HUES48 (cell line): ENCODE measurements around the gene MAGEB1.

Experiments
- H3K27ac ChIP-seq: one replicate; pipeline ENCODE4 v1.7.0; 2013; ENCODE audit warnings: low read depth, low read length, inconsistent platforms
- H3K27me3 ChIP-seq: 2 replicates; pipeline ENCODE4 v1.6.1; 2013; ENCODE audit warnings: mild to moderate bottlenecking, low read length; ENCODE audit not compliant: control insufficient read depth, insufficient read depth
- H3K36me3 ChIP-seq: 2 replicates; pipeline ENCODE4 v1.6.1; 2013; ENCODE audit warnings: low read length; ENCODE audit not compliant: control insufficient read depth, insufficient read depth
- H3K4me1 ChIP-seq: 2 replicates; pipeline ENCODE4 v1.6.1; 2013; ENCODE audit warnings: mild to moderate bottlenecking, low read length; ENCODE audit not compliant: control insufficient read depth, insufficient read depth
- H3K4me3 ChIP-seq: 2 replicates; pipeline ENCODE4 v1.5.1; 2013; ENCODE audit warnings: mild to moderate bottlenecking, low read depth, low read length
- H3K9ac ChIP-seq: 2 replicates; pipeline ENCODE4 v1.6.1; 2013; ENCODE audit warnings: mild to moderate bottlenecking, low read depth, low read length, moderate library complexity
- H3K9me3 ChIP-seq: 2 replicates; pipeline ENCODE4 v1.6.1; 2013; ENCODE audit warnings: low read length; ENCODE audit not compliant: control insufficient read depth, insufficient read depth

The MAGEB1 gene, protein sequence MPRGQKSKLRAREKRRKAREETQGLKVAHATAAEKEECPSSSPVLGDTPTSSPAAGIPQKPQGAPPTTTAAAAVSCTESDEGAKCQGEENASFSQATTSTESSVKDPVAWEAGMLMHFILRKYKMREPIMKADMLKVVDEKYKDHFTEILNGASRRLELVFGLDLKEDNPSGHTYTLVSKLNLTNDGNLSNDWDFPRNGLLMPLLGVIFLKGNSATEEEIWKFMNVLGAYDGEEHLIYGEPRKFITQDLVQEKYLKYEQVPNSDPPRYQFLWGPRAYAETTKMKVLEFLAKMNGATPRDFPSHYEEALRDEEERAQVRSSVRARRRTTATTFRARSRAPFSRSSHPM

DNA sequence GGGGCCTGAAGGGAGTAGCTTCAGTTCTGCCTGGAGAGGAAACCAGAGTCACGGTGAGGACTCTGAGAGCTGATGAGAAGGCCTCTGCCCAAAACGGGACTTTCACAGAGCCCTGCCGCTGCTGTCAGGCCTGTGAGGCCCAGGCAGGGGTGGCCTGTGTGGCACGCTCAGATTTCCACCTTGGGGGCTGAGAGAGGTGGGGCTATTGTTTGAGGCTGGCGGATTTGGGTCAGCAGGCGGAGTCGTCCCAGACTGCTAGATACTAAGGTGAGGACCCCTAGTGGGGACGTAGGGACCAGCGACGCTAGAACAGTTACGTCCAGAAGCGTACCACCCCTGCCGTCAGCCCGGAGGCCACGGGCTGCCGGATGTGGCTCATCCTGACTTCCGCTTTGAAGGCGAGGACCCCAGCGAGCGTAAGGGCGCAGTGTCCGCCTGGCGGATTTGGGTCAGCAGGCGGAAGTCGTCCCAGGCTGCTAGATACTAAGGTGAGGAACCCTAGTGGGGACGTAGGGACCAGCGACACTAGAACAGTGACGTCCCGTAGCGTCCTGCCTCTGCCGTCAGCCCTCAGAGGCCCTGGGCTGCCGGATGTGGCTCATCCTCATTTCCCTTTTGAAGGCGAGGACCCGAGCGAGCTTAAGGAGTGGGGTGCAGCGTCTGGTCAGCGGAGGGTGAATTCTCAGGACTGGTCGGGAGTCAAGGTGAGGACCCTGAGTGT lies at the start of gene MAGEB1:
Gene MAGEB1, plus strand, starts transcription at position 378 of the 721 bp plus-strand sequence. CDS start 3,348 bp downstream, outside the sequence.
- no peaks in the 10 kb centered on the region; the same call in 1 of the 2 replicates for H3K27me3 ChIP-seq
- H3K27ac ChIP-seq: no peak within 1 kb of the TSS
- H3K36me3 ChIP-seq: no peaks in the 10 kb centered on the region
- peaks cover 9% of the 10 kb centered on the region; the same call in 1 of the 2 replicates for H3K4me1 ChIP-seq
- no peaks in the 10 kb centered on the region; the same call in 1 of the 2 replicates for H3K9me3 ChIP-seq
- no peak within 1 kb of the TSS for H3K4me3 ChIP-seq
- H3K9ac ChIP-seq: no peak within 1 kb of the TSS

DNA sequence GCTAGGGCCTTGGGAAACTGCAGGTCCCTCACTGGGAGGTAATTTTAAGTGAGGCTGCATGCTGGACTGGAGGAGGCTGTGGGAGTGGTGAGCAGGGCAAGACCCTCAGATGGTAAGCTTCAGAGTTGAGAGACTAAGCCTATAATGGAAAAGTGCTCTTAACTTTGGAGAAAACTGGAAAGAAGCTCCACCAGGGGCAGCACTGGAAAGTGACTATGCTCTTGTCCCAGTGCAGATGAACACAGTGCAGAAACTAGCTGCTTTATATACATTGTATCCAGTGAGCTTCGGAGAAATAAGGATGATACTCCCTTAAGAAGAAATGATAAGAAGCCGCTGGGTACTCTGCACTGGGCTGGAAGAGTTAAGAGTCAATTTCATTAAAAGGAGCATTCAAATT lies 34.8 kb upstream of the MAGEB1 start:
- no peaks in the 10 kb centered on the region for H3K36me3 ChIP-seq
- peaks cover 3% of the 10 kb centered on the region; the same call in 1 of the 2 replicates for H3K9me3 ChIP-seq
- H3K4me3 ChIP-seq: no peak overlapping the region
- H3K27ac ChIP-seq: no peak overlapping the region
- no peaks in the 10 kb centered on the region; the same call in 1 of the 2 replicates for H3K27me3 ChIP-seq
- no peaks in the 10 kb centered on the region for H3K4me1 ChIP-seq
- H3K9ac ChIP-seq: no peak overlapping the region

DNA sequence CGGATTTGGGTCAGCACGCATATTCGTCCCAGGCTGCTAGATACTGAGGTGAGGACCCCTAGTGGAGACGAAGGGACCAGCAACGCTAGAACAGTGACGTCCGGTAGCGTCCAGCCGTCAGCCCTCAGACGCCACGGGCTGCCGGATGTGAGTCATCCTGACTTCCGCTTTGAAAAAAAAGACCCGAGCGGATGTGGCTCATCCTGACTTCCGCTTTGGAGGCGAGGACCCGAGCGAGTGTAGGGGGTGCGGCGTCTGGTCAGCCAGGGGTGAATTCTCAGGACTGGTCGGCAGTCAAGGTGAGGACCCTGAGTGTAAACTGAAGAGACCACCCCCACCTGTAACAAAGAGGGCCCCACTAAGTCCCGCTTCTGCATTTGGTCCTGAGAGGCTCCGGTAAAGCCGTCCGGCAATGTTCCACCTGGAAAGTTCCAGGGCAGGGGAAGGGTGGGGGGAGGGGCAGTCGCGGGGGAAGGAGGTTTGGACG lies 31.5 kb upstream of the MAGEB1 start, which contains the start of gene MAGEB2:
Gene MAGEB2, plus strand, starts transcription at position 207 of the 487 bp plus-strand sequence. CDS start 3,018 bp downstream, outside the sequence.
- H3K27me3 ChIP-seq: no peaks in the 10 kb centered on the region; the same call in 1 of the 2 replicates
- H3K27ac ChIP-seq: no peak within 1 kb of the TSS
- peaks cover 19% of the 10 kb centered on the region for H3K4me1 ChIP-seq
- H3K36me3 ChIP-seq: no peaks in the 10 kb centered on the region
- H3K9ac ChIP-seq: no peak within 1 kb of the TSS
- H3K9me3 ChIP-seq: peaks cover 3% of the 10 kb centered on the region; the same call in 1 of the 2 replicates
- no peak within 1 kb of the TSS for H3K4me3 ChIP-seq

DNA sequence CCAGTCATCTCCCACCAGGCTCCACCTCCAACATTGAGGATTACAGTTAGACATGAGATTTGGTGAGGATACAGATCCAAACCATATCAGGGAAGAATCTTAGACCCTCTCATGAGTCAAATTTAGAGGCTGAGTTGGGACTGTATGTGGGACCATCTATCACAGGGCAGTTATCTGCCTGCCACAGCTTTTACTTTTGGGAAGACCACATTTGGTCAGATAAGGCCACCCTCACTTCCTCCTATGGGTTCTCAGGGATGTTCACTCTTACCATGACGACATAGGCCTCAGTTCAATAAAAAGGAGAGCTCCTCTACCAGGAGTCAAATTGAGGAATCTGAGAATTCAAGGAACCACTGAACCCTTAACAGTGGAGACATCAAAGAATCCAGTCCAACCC lies 29.5 kb upstream of the MAGEB1 start:
- no peak overlapping the region for H3K27ac ChIP-seq
- no peaks in the 10 kb centered on the region; the same call in 1 of the 2 replicates for H3K27me3 ChIP-seq
- no peak overlapping the region for H3K4me3 ChIP-seq
- H3K9ac ChIP-seq: no peak overlapping the region
- H3K4me1 ChIP-seq: peaks cover 28% of the 10 kb centered on the region
- peaks cover 3% of the 10 kb centered on the region; the same call in 1 of the 2 replicates for H3K9me3 ChIP-seq
- H3K36me3 ChIP-seq: no peaks in the 10 kb centered on the region

DNA sequence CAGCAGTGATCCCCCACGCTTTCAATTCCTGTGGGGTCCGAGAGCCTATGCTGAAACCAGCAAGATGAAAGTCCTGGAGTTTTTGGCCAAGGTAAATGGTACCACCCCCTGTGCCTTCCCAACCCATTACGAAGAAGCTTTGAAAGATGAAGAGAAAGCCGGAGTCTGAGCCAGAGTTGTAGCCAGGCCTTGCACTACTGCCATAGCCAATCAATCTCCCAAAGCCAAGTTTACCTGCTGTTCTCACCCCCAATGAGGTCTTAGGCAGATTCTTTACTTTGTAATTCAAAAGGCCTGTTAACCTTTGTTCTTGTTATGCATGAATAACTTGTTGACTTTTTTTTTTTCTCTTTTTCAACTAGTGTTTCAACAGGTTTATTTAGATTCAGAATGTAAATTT lies 27.6 kb upstream of the MAGEB1 start:
- Histone ChIP-seq H3K4me3 (peak overlapping the region; percentile 26; the same call in 1 of the 2 replicates), H3K4me1 (peaks cover 28% of the 10 kb centered on the region), H3K27ac (peak overlapping the region; percentile 76), H3K27me3 (no peaks in the 10 kb centered on the region), H3K36me3 (no peaks in the 10 kb centered on the region), H3K9ac (no peak overlapping the region), H3K9me3 (peaks cover 3% of the 10 kb centered on the region; the same call in 1 of the 2 replicates)

DNA sequence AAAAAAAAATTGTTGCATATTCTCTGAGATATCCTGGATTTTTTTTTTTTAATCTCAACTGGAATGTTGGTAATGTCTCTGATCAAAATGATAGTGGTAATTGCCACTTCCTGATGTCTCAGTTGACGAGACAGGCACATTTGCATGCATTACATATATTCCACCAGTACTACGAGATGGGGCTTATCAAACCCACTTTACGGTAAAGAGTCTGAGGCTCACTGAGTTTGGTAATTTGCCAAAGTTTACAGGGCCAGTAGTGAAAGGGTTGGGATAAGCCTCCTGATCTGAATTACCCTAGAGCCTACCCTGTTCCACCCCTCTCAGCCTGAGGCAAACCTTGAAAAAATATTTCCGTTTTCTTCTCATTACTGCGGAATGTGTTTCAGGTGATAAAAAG lies 26.3 kb upstream of the MAGEB1 start:
- Histone ChIP-seq H3K4me1 (peaks cover 28% of the 10 kb centered on the region), H3K36me3 (no peaks in the 10 kb centered on the region), H3K27me3 (no peaks in the 10 kb centered on the region), H3K27ac (no peak overlapping the region), H3K9ac (no peak overlapping the region), H3K4me3 (no peak overlapping the region; the same call in 1 of the 2 replicates), H3K9me3 (no peaks in the 10 kb centered on the region)

DNA sequence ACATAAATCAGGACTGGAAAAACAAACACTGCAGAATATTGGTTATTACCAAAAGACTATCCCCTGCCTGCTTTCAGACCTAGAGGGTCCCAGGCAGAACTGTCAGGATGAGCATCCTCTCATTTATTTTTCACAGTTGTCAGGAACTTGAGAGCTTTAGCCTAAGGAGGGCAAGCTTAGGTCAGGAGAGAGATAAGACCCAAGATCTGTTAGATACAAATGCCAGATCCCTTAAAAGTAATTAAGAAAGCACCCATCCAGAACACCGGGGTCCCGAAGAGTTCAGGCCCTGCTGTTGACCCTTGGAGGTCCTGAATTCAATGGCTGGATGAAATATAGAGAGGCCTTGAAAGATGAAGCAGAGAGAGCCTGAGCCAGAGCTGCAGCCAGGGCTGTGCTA lies 22.4 kb upstream of the MAGEB1 start:
- no peaks in the 10 kb centered on the region for H3K36me3 ChIP-seq
- H3K9ac ChIP-seq: no peak overlapping the region
- H3K27me3 ChIP-seq: no peaks in the 10 kb centered on the region
- H3K9me3 ChIP-seq: no peaks in the 10 kb centered on the region
- peaks cover 35% of the 10 kb centered on the region for H3K4me1 ChIP-seq
- H3K27ac ChIP-seq: no peak overlapping the region
- no peak overlapping the region for H3K4me3 ChIP-seq

DNA sequence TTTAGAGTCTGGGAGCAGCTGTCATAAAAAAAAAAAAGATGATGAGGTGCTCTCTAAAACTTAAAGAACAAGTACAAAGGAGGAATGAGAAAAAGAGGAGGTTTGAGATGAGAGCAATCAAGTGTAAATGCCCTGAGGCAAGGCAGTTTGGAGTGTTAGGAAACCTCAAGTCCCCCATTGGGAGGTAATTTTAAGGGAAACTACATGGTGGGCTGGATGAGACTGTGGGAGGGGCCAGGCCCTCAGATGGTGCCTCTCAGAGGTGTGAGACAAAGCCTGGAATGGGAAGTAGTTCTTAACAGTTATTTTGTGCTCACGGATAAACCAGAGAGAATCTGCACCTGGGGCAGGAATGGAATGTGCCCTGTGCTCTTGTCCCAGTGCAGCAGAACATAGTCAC lies 18.4 kb upstream of the MAGEB1 start:
- H3K9me3 ChIP-seq: no peaks in the 10 kb centered on the region
- peaks cover 20% of the 10 kb centered on the region for H3K4me1 ChIP-seq
- no peak overlapping the region for H3K9ac ChIP-seq
- H3K36me3 ChIP-seq: no peaks in the 10 kb centered on the region
- no peaks in the 10 kb centered on the region for H3K27me3 ChIP-seq
- H3K4me3 ChIP-seq: no peak overlapping the region
- H3K27ac ChIP-seq: no peak overlapping the region

DNA sequence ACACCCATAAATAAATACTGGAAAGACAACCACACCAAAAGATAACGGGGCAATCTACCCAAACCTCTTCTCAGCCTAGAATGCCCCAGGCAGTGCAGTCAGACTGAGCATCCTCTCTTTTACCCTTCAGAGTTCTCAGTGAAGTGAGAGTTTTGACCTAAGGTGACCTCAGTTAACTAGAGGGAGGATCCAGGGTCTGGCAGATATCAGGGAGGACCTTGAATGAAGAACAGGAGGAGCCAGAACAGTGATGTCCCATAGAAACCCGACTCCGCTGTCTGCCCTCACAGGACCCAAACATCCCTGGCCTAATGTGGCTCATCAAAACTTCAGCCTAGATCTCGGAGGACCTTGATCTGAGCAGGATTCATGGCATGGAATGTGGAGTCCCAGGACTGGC lies 16.6 kb upstream of the MAGEB1 start, which contains the start of gene MAGEB3:
Gene MAGEB3, plus strand, starts transcription at position 263 of the 400 bp plus-strand sequence. CDS start 5,268 bp downstream, outside the sequence.
- Histone ChIP-seq H3K9ac (no peak within 1 kb of the TSS), H3K4me1 (peaks cover 20% of the 10 kb centered on the region), H3K4me3 (no peak within 1 kb of the TSS), H3K27ac (no peak within 1 kb of the TSS), H3K9me3 (no peaks in the 10 kb centered on the region), H3K36me3 (no peaks in the 10 kb centered on the region), H3K27me3 (no peaks in the 10 kb centered on the region)

DNA sequence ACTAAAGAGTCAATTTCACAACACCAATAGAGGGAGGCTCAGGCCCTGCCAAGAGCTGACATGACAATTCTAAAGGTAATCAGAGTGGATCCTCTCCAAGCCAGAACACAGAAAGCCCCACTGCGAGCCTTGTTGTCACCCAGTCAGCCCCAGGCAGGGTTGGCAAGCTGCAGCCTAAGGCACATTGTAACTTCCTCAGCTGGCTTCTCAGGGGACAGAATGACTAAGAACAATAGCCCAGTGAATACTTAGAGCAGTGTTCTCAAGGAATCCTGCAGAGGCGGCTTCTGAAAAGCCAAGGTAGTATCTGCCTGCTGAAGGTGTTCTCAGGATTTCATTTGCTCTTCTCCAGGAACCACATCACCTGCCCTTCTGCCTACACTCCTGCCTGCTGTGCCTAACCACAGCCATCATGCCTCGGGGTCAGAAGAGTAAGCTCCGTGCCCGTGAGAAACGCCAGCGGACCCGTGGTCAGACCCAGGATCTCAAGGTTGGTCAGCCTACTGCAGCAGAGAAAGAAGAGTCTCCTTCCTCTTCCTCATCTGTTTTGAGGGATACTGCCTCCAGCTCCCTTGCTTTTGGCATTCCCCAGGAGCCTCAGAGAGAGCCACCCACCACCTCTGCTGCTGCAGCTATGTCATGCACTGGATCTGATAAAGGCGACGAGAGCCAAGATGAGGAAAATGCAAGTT lies 5.1 kb upstream of the MAGEB1 start, which contains the start of gene MAGEB4:
Gene MAGEB4, plus strand, starts transcription at position 277 of the 692 bp plus-strand sequence. Its CDS starts 136 bp downstream, at position 413.
- H3K36me3 ChIP-seq: no peaks in the 10 kb centered on the region
- peaks cover 11% of the 10 kb centered on the region; the same call in 1 of the 2 replicates for H3K4me1 ChIP-seq
- H3K4me3 ChIP-seq: no peak within 1 kb of the TSS

More for the DNA sequence above, 5.1 kb upstream of the MAGEB1 start, which contains the start of gene MAGEB4:
- H3K9me3 ChIP-seq: no peaks in the 10 kb centered on the region
- no peaks in the 10 kb centered on the region; the same call in 1 of the 2 replicates for H3K27me3 ChIP-seq
- H3K9ac ChIP-seq: no peak within 1 kb of the TSS
- no peak within 1 kb of the TSS for H3K27ac ChIP-seq
